GOT3 (cell line): ENCODE measurements around the gene RANBP17.

Experiments used
- DNase-seq: peaks from one replicate; lab custom pipeline; 2025; ENCODE audit warnings: mixed read lengths; lab: John Stamatoyannopoulos, UW

The RANBP17 gene

DNA sequence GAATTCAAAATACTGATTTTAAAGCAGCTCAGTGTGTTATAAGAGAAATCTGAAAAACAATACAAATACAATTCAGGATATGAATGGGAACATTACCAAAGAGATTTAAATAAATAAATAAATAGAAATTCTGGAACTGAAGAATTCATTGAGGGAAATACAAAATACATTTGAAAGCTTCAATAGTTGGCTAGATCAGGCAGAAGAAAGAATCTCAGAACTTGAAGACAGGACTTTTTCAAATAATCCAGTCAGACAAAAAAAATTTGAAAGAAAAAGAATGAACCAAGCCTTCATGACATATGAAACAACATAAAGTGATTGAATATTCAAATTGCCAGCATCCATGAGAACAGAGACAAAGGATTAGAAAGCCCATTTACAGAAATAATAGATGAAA, 387.6 kb downstream of the RANBP17 start:
- no peak for DNase-seq

- DNase-seq: no peak
These were observed 388.9 kb downstream of the RANBP17 start for GRCh38 chr5:171250738-171251137.

- no peak for DNase-seq
These were observed 389.7 kb downstream of the RANBP17 start for GRCh38 chr5:171251519-171251918.

GRCh38 chr5:171252674-171253073, 390.9 kb downstream of the RANBP17 start:
- DNase-seq: no peak

DNA sequence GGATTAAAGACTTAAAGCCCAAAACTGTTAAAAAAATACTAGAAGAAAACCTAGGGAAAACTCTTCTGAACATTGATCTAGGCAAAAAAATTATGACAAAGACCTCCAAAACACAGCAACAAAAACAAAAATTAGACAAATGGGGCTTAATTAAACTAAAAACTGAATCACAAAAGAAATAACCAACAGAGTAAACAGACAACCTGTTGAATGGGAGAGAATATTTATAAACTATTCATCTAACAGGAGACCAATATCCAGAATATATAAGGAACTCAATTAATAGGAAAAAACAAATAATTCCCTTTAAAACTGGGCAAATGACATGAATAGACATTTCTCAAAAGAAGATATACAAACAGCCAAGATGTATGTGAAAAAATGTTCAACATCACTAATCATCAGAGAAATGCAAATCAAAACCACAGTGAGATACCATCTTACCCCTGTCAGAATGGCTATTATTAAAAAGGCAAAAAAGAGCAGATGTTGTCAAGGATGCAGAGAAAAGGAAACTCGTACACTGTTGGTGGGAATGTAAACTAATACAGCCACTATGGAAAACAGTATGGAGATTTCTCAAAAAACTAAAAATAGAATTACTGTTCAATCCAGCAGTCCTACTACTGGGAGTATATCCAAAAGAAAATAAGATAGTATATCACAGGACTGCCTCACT, 397.1 kb downstream of the RANBP17 start:
- DNase-seq: no peak

DNA sequence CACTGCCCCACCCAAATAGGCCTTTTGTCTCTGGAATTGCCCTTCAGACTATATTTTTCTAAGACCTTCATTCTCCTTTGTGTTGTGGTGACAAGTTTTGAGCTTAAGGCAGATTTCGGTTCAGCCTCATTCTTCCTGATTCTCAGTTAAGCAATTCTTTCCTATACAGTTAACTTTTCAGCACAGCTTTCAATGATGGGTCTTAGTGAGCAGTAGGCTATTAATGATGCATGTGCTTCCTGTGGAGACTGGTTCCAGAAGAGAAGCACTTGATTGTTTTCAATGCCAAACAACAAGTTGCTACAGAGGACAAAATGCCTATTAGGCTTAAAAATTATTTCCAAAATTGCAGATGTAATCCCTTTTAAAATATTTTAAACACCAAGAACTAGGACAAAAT, 399.5 kb downstream of the RANBP17 start:
- no peak for DNase-seq

GRCh38 chr5:171261904-171262303, 400.1 kb downstream of the RANBP17 start:
- no peak for DNase-seq

- no peak for DNase-seq
These were observed 401.4 kb downstream of the RANBP17 start for GRCh38 chr5:171263181-171263580.

DNA sequence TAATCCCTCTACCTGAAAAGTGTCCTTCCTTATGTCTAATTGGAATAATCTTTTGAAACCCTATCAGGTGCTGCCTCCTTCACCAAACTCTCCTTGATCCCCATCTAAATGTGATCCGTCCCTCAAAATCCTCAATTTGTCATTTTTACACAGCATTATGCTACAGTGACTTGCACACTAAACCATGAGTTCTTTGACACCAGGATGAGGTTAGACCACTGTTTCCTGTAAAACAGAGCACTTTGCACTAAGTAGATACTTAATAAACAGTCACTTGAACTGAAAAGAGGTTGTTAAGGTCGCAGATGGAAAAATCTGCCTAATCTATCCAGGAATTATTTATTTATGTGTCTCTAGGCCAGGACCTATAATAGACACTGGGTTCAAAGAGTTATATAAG, 403.0 kb downstream of the RANBP17 start:
- no peak for DNase-seq

- DNase-seq: no peak
These were observed 407.1 kb downstream of the RANBP17 start for GRCh38 chr5:171268700-171269620.

GRCh38 chr5:171269717-171270116, 407.9 kb downstream of the RANBP17 start:
- no peak for DNase-seq

DNA sequence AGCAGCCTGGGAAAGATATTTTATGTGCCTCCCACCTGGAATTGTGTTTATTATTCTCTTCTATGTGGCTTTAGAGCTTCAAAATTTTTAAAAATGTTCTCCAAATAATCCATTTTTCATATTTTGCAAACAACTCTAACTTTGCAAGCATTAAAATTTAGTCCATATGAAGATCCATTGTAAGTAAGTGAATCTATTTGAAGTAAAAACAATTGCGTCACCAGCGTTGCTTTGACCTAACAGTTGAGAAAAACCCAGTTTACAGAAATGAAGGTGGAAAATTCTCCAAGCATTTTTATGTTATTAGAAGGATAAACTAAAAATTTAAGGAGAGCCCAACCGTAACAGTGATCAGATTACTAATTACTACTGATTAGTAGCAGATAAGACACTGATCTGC, 408.3 kb downstream of the RANBP17 start:
- no peak for DNase-seq

DNA sequence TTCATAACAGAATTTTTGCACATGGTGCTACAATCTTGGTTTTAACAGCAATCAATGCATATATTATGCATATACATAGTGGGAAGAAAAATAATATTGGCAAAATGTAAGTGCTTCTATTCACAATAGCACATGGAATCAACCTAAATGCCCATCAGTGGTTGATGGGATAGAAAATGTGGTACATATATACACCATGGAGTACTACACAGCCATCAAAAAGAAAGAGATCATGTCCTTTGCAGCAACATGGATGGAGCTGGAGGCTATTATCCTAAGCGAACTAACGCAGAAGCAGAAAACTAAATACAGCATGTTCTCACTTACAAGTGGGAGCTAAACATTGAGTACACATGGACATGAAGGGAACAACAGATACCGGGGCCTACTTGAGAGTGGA, 410.0 kb downstream of the RANBP17 start:
- DNase-seq: no peak

DNA sequence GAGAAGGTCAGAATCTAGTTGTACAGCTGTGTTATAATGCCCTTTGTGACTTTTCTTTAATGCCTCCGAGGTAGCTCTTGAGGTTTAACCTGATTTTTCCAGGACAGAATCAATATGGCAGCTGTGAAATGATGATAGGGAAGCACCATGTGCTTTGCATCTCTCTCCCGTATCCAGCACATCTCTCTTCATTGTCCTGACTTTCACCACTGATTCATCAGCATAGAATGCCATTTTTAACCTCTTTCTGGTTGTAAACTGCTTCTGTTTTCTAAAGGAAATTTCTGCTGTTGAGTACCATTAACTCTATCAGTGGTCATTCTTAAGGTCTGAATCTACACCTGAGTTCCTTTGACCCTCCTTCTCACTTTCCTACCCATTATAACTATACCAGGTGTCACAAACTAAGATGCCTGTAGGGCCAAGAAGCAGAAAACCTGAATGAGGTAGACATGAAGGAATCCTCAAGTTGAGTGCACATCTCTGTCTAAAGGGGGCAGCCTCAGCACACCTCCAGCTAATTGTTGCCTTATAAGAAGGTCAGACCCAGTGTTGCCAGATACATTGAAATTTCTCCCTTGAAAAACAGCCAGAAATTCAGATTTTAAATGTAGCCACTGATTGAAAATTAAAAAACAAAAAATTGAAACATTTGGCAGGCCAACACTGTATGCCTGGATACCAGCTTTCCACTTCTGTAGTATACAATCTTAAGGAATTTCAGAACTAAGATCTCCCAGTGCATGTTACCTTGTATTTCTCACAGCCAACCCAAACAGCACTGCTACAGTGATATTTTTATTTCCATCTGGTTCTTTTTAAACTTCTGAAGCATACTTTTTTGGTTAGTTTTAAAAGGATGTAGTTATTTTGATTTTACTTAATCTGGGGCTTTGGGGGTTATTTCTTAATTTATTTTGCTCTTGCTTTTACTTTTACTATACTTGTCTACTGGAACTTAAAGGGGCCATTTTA, 411.5 kb downstream of the RANBP17 start:
- DNase-seq: no peak

GRCh38 chr5:171275841-171276544, 414.2 kb downstream of the RANBP17 start:
- DNase-seq: no peak

DNA sequence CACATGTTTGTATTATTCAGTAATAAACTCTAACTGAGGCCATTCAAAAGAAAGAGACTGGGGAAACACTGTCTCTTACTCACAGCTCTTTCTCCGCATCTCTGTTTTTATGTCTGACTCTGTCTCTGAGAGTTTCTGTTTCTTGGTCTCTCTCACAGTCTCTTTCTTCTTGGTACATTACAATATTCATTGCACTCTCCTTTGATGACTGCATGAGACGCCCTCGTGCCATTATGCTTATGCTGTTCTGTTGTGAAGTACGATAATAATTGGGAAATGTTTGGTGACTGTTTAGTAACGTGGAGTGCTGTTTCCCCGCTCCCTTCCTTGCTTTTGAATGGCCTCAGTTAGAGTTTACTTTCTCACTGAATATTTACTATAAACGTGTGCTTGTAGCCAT, 421.9 kb downstream of the RANBP17 start:
- DNase-seq: no peak

GRCh38 chr5:171285465-171285864, 423.6 kb downstream of the RANBP17 start:
- no peak for DNase-seq

- no peak for DNase-seq
These were observed 426.2 kb downstream of the RANBP17 start for GRCh38 chr5:171288066-171288465.

DNA sequence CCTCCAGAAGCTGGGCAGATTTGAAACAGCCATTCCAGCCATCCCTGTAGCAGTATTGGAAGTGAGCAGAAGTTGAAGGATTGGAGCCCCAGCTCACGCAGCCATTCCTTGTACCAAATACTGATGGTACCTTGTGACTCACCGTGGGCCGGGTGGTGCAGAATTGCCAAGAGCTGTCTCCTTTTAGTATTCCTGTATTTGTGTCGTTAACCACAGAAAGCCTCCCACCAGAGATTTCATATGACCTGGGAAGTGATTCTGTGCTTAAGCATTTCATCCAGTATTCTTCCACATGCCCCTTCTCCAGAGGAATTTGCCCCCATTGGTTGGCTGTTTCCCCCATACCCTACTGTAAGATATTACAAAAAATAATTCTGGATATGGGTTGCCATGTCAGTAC, 429.6 kb downstream of the RANBP17 start:
- DNase-seq: no peak

- no peak for DNase-seq
These were observed 433.5 kb downstream of the RANBP17 start for GRCh38 chr5:171295299-171295698.

- no peak for DNase-seq
These were observed 434.0 kb downstream of the RANBP17 start for GRCh38 chr5:171295801-171296200.
